H1 (cell line): ENCODE data around the gene SMARCAL1. TPM values are rescaled to one million over a fixed set of nuclear protein-coding genes. Genes with fewer than 3 reads are reported as not detected.

Source experiments
- CTCF ChIA-PET: fragments of 300-600 bp; sonication (Branson Sonifier 250); formaldehyde crosslinking; loops from one replicate; lab custom pipeline; 2021; ENCODE audit not compliant: partially characterized antibody; lab: Charles Lee
- POLR2A ChIA-PET: fragments of 300-600 bp; sonication (Branson Sonifier 250); formaldehyde crosslinking; loops from one replicate; lab custom pipeline; 2021; ENCODE audit warnings: inconsistent platforms; ENCODE audit not compliant: partially characterized antibody; lab: Charles Lee
- DNase-seq, 2 experiments: peaks; one replicate each; pipeline versions ENCODE4 v3.0.0 to v3.0.0-alpha.2; 2010 to 2022; ENCODE audit warnings: low spot score in 2 of 2, low read depth in 1 of 2, mixed read lengths in 1 of 2
- FAIRE-seq: peaks from 2 replicates; lab custom pipeline; 2011; peaks lifted over from hg19 to GRCh38; lab: Jason Lieb, UNC
- H2AFZ ChIP-seq: 2 replicates; pipeline ENCODE4 v1.8.1; 2012; ENCODE audit warnings: low read length, inconsistent platforms
- H2AK5ac ChIP-seq: 2 replicates; pipeline ENCODE4 v1.6.1; 2013; ENCODE audit warnings: low read depth, low read length
- H2BK120ac ChIP-seq: replicated peaks from 2 replicates; pipeline ENCODE3; 2013; ENCODE audit warnings: low read depth, low read length, inconsistent platforms
- H2BK12ac ChIP-seq: 2 replicates; pipeline ENCODE4 v1.6.1; 2013; ENCODE audit warnings: low read depth, low read length
- H2BK15ac ChIP-seq: 2 replicates; pipeline ENCODE4 v1.6.1; 2013; ENCODE audit warnings: low read length
- H2BK20ac ChIP-seq: 2 replicates; pipeline ENCODE4 v1.6.1; 2013; ENCODE audit warnings: low read length
- H2BK5ac ChIP-seq: 2 replicates; pipeline ENCODE4 v1.6.1; 2013; ENCODE audit warnings: low read depth, low read length
- H3K14ac ChIP-seq: 2 replicates; pipeline ENCODE4 v1.6.1; 2013; ENCODE audit warnings: inconsistent platforms; ENCODE audit not compliant: insufficient read length
- H3K18ac ChIP-seq: 2 replicates; pipeline ENCODE4 v1.6.1; 2013; ENCODE audit warnings: low read length; ENCODE audit errors: extremely low read depth
- H3K23ac ChIP-seq: 2 replicates; pipeline ENCODE4 v1.6.1; 2013; ENCODE audit warnings: inconsistent platforms; ENCODE audit not compliant: insufficient read length
- H3K23me2 ChIP-seq: 2 replicates; pipeline ENCODE4 v1.6.1; 2013; ENCODE audit warnings: low read depth, low read length
- H3K27ac ChIP-seq: 2 replicates; pipeline ENCODE4 v1.6.1; 2011; ENCODE audit warnings: low read depth, low read length, inconsistent platforms
- H3K27me3 ChIP-seq, 4 experiments: replicated peaks in 1 of 4; 1 replicate in 1 of 4; 2 replicates in 3 of 4; pipeline versions ENCODE4 v1.6.1 to v1.8.1; 2011 to 2013; ENCODE audit warnings: low read length in 3 of 4, mild to moderate bottlenecking in 3 of 4, inconsistent platforms in 2 of 4, mixed read lengths in 2 of 4, moderate library complexity in 1 of 4; ENCODE audit not compliant: control insufficient read depth in 3 of 4, insufficient read depth in 3 of 4; ENCODE audit errors: extremely low read depth in 1 of 4
- H3K36me3 ChIP-seq, 4 experiments: 2 replicates each; pipeline versions ENCODE4 v1.6.1 to v1.8.1; 2011 to 2013; ENCODE audit warnings: mild to moderate bottlenecking in 4 of 4, low read length in 3 of 4, moderate library complexity in 2 of 4, control low read depth in 1 of 4, inconsistent platforms in 1 of 4; ENCODE audit not compliant: insufficient read depth in 4 of 4, control insufficient read depth in 2 of 4
- H3K4ac ChIP-seq: replicated peaks from 2 replicates; pipeline ENCODE3; 2013; ENCODE audit warnings: low read length, low read depth, mixed read lengths, inconsistent platforms; ENCODE audit not compliant: insufficient read length
- H3K4me1 ChIP-seq, 4 experiments: replicated peaks in 1 of 4; 1 replicate in 1 of 4; 2 replicates in 3 of 4; pipeline versions ENCODE4 v1.6.1 to v1.8.1; 2011 to 2013; ENCODE audit warnings: low read length in 3 of 4, inconsistent platforms in 2 of 4, mixed read lengths in 1 of 4; ENCODE audit not compliant: insufficient read depth in 4 of 4, control insufficient read depth in 3 of 4
- H3K4me2 ChIP-seq, 2 experiments: 2 replicates each; pipeline versions ENCODE4 v1.6.1 to v1.8.1; 2011 to 2013; ENCODE audit warnings: low read depth in 2 of 2, low read length in 2 of 2, control low read depth in 1 of 2, inconsistent platforms in 1 of 2, mild to moderate bottlenecking in 1 of 2; ENCODE audit not compliant: insufficient read depth in 1 of 2
- H3K4me3 ChIP-seq, 4 experiments: fragments of 200-600, 300-600 bp in 1 of 4; sonication (generic), shearing (Covaris generic), sonication (Bioruptor Twin) in 1 of 4; 2 replicates each; pipeline versions ENCODE4 v1.5.1 to v1.8.1; 2011 to 2016; ENCODE audit warnings: low read length in 4 of 4, low read depth in 3 of 4, control low read depth in 2 of 4, inconsistent platforms in 2 of 4, mild to moderate bottlenecking in 2 of 4, mixed read lengths in 1 of 4, moderate library complexity in 1 of 4; ENCODE audit not compliant: insufficient read depth in 2 of 4; ENCODE audit errors: extremely low read depth in 1 of 4
- H3K56ac ChIP-seq: replicated peaks from 2 replicates; pipeline ENCODE3; 2013; ENCODE audit warnings: low read depth, mild to moderate bottlenecking, mixed read lengths, low read length, inconsistent platforms; ENCODE audit not compliant: insufficient read length
- H3K79me1 ChIP-seq: 2 replicates; pipeline ENCODE4 v1.6.1; 2013; ENCODE audit warnings: low read depth, low read length, control low read depth
- H3K79me2 ChIP-seq, 2 experiments: 2 replicates each; pipeline versions ENCODE4 v1.6.1 to v1.8.1; 2012 to 2013; ENCODE audit warnings: low read length in 2 of 2, mild to moderate bottlenecking in 2 of 2, inconsistent platforms in 1 of 2; ENCODE audit not compliant: insufficient read depth in 2 of 2, control insufficient read depth in 1 of 2
- H3K9ac ChIP-seq, 4 experiments: replicated peaks in 1 of 4; 1 replicate in 1 of 4; 2 replicates in 3 of 4; pipeline versions ENCODE4 v1.6.1 to v1.8.1; 2011 to 2013; ENCODE audit warnings: low read depth in 3 of 4, low read length in 3 of 4, control low read depth in 2 of 4, mild to moderate bottlenecking in 2 of 4, moderate library complexity in 2 of 4, inconsistent platforms in 1 of 4; ENCODE audit errors: extremely low read depth in 1 of 4
- H3K9me3 ChIP-seq, 2 experiments: 2 replicates each; pipeline versions ENCODE4 v1.6.1 to v1.8.1; 2012 to 2013; ENCODE audit warnings: mild to moderate bottlenecking in 2 of 2, moderate library complexity in 2 of 2, control low read depth in 1 of 2, inconsistent platforms in 1 of 2, low read depth in 1 of 2, low read length in 1 of 2, mixed read lengths in 1 of 2; ENCODE audit not compliant: insufficient read depth in 2 of 2
- H4K20me1 ChIP-seq, 2 experiments: replicated peaks in 1 of 2; 2 replicates each; pipeline versions ENCODE3 to v1.8.1; 2011 to 2013; ENCODE audit warnings: inconsistent platforms in 2 of 2, low read length in 2 of 2, mild to moderate bottlenecking in 1 of 2; ENCODE audit not compliant: insufficient read depth in 2 of 2, control insufficient read depth in 1 of 2
- H4K5ac ChIP-seq: 2 replicates; pipeline ENCODE4 v1.6.1; 2013; ENCODE audit warnings: low read length, low read depth, mixed read lengths, inconsistent platforms; ENCODE audit not compliant: insufficient read length
- H4K8ac ChIP-seq: 2 replicates; pipeline ENCODE4 v1.8.0; 2013; ENCODE audit warnings: mild to moderate bottlenecking, moderate library complexity, low read length, inconsistent platforms; ENCODE audit not compliant: insufficient read depth; ENCODE audit errors: extremely low read depth
- H4K91ac ChIP-seq: replicated peaks from 2 replicates; pipeline ENCODE3; 2013; ENCODE audit warnings: low read length, mixed read lengths, inconsistent platforms; ENCODE audit not compliant: insufficient read length
- CBX8 ChIP-seq: fragments of 300-800, 300-1000 bp; sonication (generic); IDR thresholded peaks from 2 replicates; pipeline ENCODE4 v1.7.1; 2016; ENCODE audit warnings: low read depth, low read length, borderline replicate concordance
- CEBPB ChIP-seq: IDR thresholded peaks from 2 replicates; pipeline ENCODE4 v1.6.1; 2012; ENCODE audit warnings: low read depth, low read length
- CHD2 ChIP-seq: IDR thresholded peaks from 2 replicates; pipeline ENCODE4 v1.6.1; 2012; ENCODE audit warnings: low read length, improper control_type of control experiment
- GTF2F1 ChIP-seq: IDR thresholded peaks from 2 replicates; pipeline ENCODE4 v1.6.1; 2012; ENCODE audit warnings: low read depth, low read length, improper control_type of control experiment, borderline replicate concordance
- HDAC6 ChIP-seq: IDR thresholded peaks from one replicate; pipeline ENCODE4 v1.7.1; 2012; ENCODE audit warnings: low read depth, mild to moderate bottlenecking, inconsistent platforms, low read length, moderate library complexity
- KDM5A ChIP-seq: fragments of 200-600 bp; IDR thresholded peaks from 2 replicates; pipeline ENCODE4 v1.7.1; 2012; ENCODE audit warnings: mild to moderate bottlenecking, low read length, inconsistent platforms, mixed read lengths
- POLR2A ChIP-seq, 2 experiments: IDR thresholded peaks; 1 replicate in 1 of 2; 2 replicates in 1 of 2; pipeline ENCODE4 v1.6.1; 2011; ENCODE audit warnings: low read depth in 2 of 2, low read length in 2 of 2, mild to moderate bottlenecking in 2 of 2; ENCODE audit errors: control extremely low read depth in 1 of 2
- POLR2AphosphoS5 ChIP-seq: IDR thresholded peaks from 2 replicates; pipeline ENCODE4 v1.6.1; 2011; ENCODE audit warnings: low read depth, low read length
- RBBP5 ChIP-seq: IDR thresholded peaks from 2 replicates; pipeline ENCODE4 v1.7.1; 2012; ENCODE audit warnings: low read depth, mild to moderate bottlenecking, inconsistent platforms, low read length, moderate library complexity, borderline replicate concordance
- SIX5 ChIP-seq: IDR thresholded peaks from 2 replicates; pipeline ENCODE4 v1.6.1; 2011; ENCODE audit warnings: mild to moderate bottlenecking, low read depth, low read length
- SP2 ChIP-seq: IDR thresholded peaks from 2 replicates; pipeline ENCODE4 v1.6.1; 2012; ENCODE audit warnings: mild to moderate bottlenecking, low read length, inconsistent platforms
- SP4 ChIP-seq: IDR thresholded peaks from 2 replicates; pipeline ENCODE4 v1.6.1; 2012; ENCODE audit warnings: low read length, inconsistent platforms
- SUZ12 ChIP-seq: fragments of 200-600 bp; sonication (generic); IDR thresholded peaks from 2 replicates; pipeline ENCODE4 v1.6.1; 2012; ENCODE audit warnings: mild to moderate bottlenecking, inconsistent platforms, low read length, moderate library complexity, mixed read lengths
- WGBS, 2 experiments: shearing (Covaris generic) in 1 of 2; methylation state at CpG; one replicate each; pipeline versions ENCODE4 v1.1.6 to v1.1.7; 2013 to 2015; ENCODE audit warnings: low lambda C conversion rate in 2 of 2, mixed read lengths in 2 of 2, inconsistent platforms in 1 of 2, low coverage in 1 of 2, missing lambda C conversion rate in 1 of 2; ENCODE audit not compliant: insufficient replicate concordance in 2 of 2, insufficient coverage in 1 of 2, insufficient read length in 1 of 2; ENCODE audit errors: extremely low coverage in 1 of 2, missing lambda C conversion rate in 1 of 2; 5-methylcytosine and 5-hydroxymethylcytosine counted together
- polyA plus RNA-seq, 7 experiments: library from polyadenylated mRNA; depleted of rRNA in 3 of 7; stranded (reverse) in 5 of 7; unstranded in 2 of 7; fragments of >200 nt in 5 of 7; fragments of 200-250 nt in 2 of 7; gene quantifications; 1 replicate in 5 of 7; 2 replicates in 1 of 7; 4 replicates in 1 of 7; pipeline versions ENCODE4 v1.2.1 to v1.2.3, GENCODE V29; 2011 to 2013; ENCODE audit warnings: missing spikeins in 2 of 7, mixed read lengths in 2 of 7
- total RNA-seq: library from RNA; stranded (reverse); fragmentation: NEBNext Ultra II Directional; extraction: Animal tissue kit (Norgen Biotek cat#: 25700); gene quantifications from 2 replicates; pipeline ENCODE4 v1.2.1, GENCODE V29; 2021
- TF ChIP-seq, protein P1 (sequence below): IDR thresholded peaks from 2 replicates; pipeline ENCODE4 v1.6.1; 2011; ENCODE audit warnings: low read length, improper control_type of control experiment
- TF ChIP-seq, protein P2 (sequence below): IDR thresholded peaks from 2 replicates; pipeline ENCODE4 v1.6.1; 2012; ENCODE audit warnings: inconsistent platforms

SMARCAL1 gene
- total and polyA plus RNA-seq, 2 of the 8 experiments (the other 6 are each of a cell fraction or from before 2014, with no cell fraction given) = 17.6 to 17.9 TPM

DNA sequence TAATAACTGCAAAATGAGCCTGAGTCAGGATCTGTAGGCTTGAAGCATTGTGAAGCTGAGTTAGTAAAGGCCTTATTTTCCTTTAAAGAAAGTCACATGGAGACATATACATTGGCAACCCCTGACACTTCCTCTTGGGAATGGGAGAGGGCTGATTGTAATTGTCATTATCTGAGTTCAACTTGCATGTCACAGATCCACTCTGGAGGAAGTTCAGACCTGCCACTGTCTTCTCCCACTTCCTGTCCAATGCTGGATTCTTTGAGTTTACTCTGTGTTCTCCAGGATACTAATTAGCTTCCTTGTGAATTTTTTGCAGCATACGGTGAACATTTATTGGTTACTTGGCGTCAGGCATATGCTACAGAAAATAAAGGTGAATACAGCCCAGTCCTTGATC lies 34.1 kb downstream of the SMARCAL1 start:
- Histone ChIP-seq H3K27ac (no peak overlapping the region), H2AK5ac (no peak overlapping the region), H2AFZ (no peak overlapping the region), H3K23me2 (no peaks in the 10 kb centered on the region), H3K4me3 (no peak overlapping the region), H4K20me1 (no peaks in the 10 kb centered on the region), H3K79me1 (no peaks in the 10 kb centered on the region), H2BK5ac (no peak overlapping the region), H3K18ac (no peak overlapping the region), H3K9ac (no peak overlapping the region), H3K79me2 (no peaks in the 10 kb centered on the region), H3K4me1 (peaks cover 0 to 5% (median 2%) of the 10 kb centered on the region in 4 experiments; a peak in 2 of 7 replicates), H3K9me3 (peaks cover 6 to 12% of the 10 kb centered on the region in 2 experiments; a peak in 3 of 4 replicates), H2BK120ac (no peak overlapping the region), H3K4ac (no peak overlapping the region), H3K36me3 (peaks cover 2 to 39% (median 16%) of the 10 kb centered on the region in 4 experiments; a peak in 5 of 8 replicates), H3K4me2 (no peak overlapping the region), H4K91ac (no peak overlapping the region), H3K14ac (no peak overlapping the region), H3K23ac (no peak overlapping the region), H2BK20ac (no peak overlapping the region), H2BK15ac (no peak overlapping the region), H2BK12ac (no peak overlapping the region), H3K56ac (no peak overlapping the region)
- POLR2A ChIA-PET = no interaction called here
- FAIRE-seq = no peak
- no peak for DNase-seq
- 85% methylated on average over 2 of the region's 2 CpGs; no CpG with 5 or more reads in 1 of the 2 experiments for WGBS, 2 experiments
- TF ChIP-seq, protein P1, sequence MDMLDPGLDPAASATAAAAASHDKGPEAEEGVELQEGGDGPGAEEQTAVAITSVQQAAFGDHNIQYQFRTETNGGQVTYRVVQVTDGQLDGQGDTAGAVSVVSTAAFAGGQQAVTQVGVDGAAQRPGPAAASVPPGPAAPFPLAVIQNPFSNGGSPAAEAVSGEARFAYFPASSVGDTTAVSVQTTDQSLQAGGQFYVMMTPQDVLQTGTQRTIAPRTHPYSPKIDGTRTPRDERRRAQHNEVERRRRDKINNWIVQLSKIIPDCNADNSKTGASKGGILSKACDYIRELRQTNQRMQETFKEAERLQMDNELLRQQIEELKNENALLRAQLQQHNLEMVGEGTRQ = no peak
- no peak for TF ChIP-seq SUZ12
- TF ChIP-seq RBBP5 = no peak
- TF ChIP-seq SP2 = no peak
- no peak for TF ChIP-seq CEBPB
- no peak for TF ChIP-seq POLR2AphosphoS5
- TF ChIP-seq SIX5 = no peak
- no peak for TF ChIP-seq SP4
- TF ChIP-seq HDAC6 = no peak
- TF ChIP-seq, protein P2, sequence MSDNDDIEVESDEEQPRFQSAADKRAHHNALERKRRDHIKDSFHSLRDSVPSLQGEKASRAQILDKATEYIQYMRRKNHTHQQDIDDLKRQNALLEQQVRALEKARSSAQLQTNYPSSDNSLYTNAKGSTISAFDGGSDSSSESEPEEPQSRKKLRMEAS = no peak
- TF ChIP-seq CHD2 = no peak
- no peak for TF ChIP-seq POLR2A (IDR thresholded peaks at IDR 0.05; ENCODE audit: control extremely low read depth in 1 of 2, low read depth in 2 of 2, low read length in 2 of 2)
- no peak for TF ChIP-seq CBX8
- no peak for TF ChIP-seq GTF2F1
- TF ChIP-seq KDM5A = no peak
- TF ChIP-seq, all 59 proteins: peak for 0
- no peak overlapping the region for H4K8ac ChIP-seq
- CTCF ChIA-PET = interaction anchor here (0.6 to 1.4 kb wide), 3 partner anchors 10 to 1336 kb away, joined by 3 to 4 read pairs (median 3); no protein-coding TSS in a partner anchor
- no peak overlapping the region for H4K5ac ChIP-seq
- H3K27me3 ChIP-seq = peaks cover 0 to 2% (median 0%) of the 10 kb centered on the region in 4 experiments; a peak in 1 of 7 replicates
